K562 (cell line): ENCODE results near the gene MYMX. TPM values are rescaled to one million over a fixed set of nuclear protein-coding genes. Genes with fewer than 3 reads are reported as not detected.

Source experiments
- ARNT ChIP-seq, 2 experiments: fragments of 450-650 bp; IDR thresholded peaks; 2 replicates each; pipeline ENCODE4 v1.6.1; 2016; ENCODE audit warnings: mild to moderate bottlenecking in 1 of 2
- ELF4 ChIP-seq: fragments of 450-650 bp; formaldehyde crosslinking; IDR thresholded peaks from 2 replicates; pipeline ENCODE4 v1.4.0; 2022; ENCODE audit warnings: missing genetic modification characterization
- EWSR1 ChIP-seq: fragments of 450-650 bp; IDR thresholded peaks from 2 replicates; pipeline ENCODE4 v1.6.1; 2018; ENCODE audit warnings: borderline replicate concordance, mild to moderate bottlenecking, low read depth, moderate library complexity; ENCODE audit not compliant: partially characterized antibody
- KLF13 ChIP-seq: fragments of 450-650 bp; IDR thresholded peaks from 2 replicates; pipeline ENCODE4 v1.6.1; 2016; ENCODE audit warnings: missing genetic modification characterization, low read depth, mild to moderate bottlenecking, missing compliant biosample characterization, moderate library complexity, borderline replicate concordance
- PML ChIP-seq: IDR thresholded peaks from 2 replicates; pipeline ENCODE4 v1.6.1; 2012; ENCODE audit warnings: low read length, inconsistent platforms
- TGIF2 ChIP-seq: sonication (generic); formaldehyde crosslinking; IDR thresholded peaks from 2 replicates; pipeline ENCODE4 v1.8.1; 2022; ENCODE audit warnings: mild to moderate bottlenecking, missing genetic modification reagents, moderate library complexity
- ZNF124 ChIP-seq: sonication (generic); formaldehyde crosslinking; IDR thresholded peaks from 2 replicates; pipeline ENCODE4 v1.8.1; 2022; ENCODE audit warnings: missing genetic modification reagents
- ZNF253 ChIP-seq: fragments of 250-450 bp; sonication (Bioruptor Pico); conservative IDR thresholded peaks from 2 replicates; pipeline ENCODE4 v1.6.1; 2021; ENCODE audit warnings: mild to moderate bottlenecking
- ZNF644 ChIP-seq: fragments of 200-800 bp; sonication (Bioruptor generic); IDR thresholded peaks from 2 replicates; pipeline ENCODE4 v1.6.1; 2016; ENCODE audit warnings: low read depth, missing genetic modification characterization, missing compliant biosample characterization
- ZNF699 ChIP-seq: fragments of 250-450 bp; sonication (Bioruptor Pico); IDR thresholded peaks from 2 replicates; pipeline ENCODE4 v1.8.0; 2021; ENCODE audit warnings: mild to moderate bottlenecking, moderate library complexity; ENCODE audit not compliant: insufficient replicate concordance
- polyA plus RNA-seq, 8 experiments: library from polyadenylated mRNA; depleted of rRNA in 4 of 8; stranded (reverse) in 5 of 8; unstranded in 3 of 8; fragments of >200 nt; fragmentation: Nextera tagmentation in 2 of 8; fragmentation: Illumina TruSeq in 1 of 8; extraction: Ambion mirVana in 2 of 8; extraction: Trizol in 1 of 8; gene quantifications; 2 replicates each; pipeline versions ENCODE4 v1.2.1 to v1.2.3, GENCODE V29; 2011 to 2014; ENCODE audit warnings: inconsistent platforms in 1 of 8, missing spikeins in 1 of 8
- total RNA-seq, 7 experiments: library from RNA; depleted of rRNA in 6 of 7; stranded (reverse); fragments of >200 nt in 6 of 7; fragmentation: Illumina TruSeq in 2 of 7; extraction: Trizol in 2 of 7; gene quantifications; 2 replicates each; pipeline versions ENCODE4 v1.2.1 to v1.2.3, GENCODE V29; 2011 to 2021; ENCODE audit warnings: low replicate concordance in 1 of 7
- TF ChIP-seq, protein P1 (sequence below): fragments of 250-450 bp; sonication (Bioruptor Pico); IDR thresholded peaks from 2 replicates; pipeline ENCODE4 v1.4.0; 2020
- TF ChIP-seq, protein P2 (sequence below): fragments of 450-650 bp; IDR thresholded peaks from 2 replicates; pipeline ENCODE4 v1.6.1; 2016; ENCODE audit warnings: low read depth

The MYMX gene
- total and polyA plus RNA-seq, 9 of the 15 experiments (the other 6 are each of a cell fraction or from before 2014, with no cell fraction given), result 0.12 TPM; not detected in 8

DNA sequence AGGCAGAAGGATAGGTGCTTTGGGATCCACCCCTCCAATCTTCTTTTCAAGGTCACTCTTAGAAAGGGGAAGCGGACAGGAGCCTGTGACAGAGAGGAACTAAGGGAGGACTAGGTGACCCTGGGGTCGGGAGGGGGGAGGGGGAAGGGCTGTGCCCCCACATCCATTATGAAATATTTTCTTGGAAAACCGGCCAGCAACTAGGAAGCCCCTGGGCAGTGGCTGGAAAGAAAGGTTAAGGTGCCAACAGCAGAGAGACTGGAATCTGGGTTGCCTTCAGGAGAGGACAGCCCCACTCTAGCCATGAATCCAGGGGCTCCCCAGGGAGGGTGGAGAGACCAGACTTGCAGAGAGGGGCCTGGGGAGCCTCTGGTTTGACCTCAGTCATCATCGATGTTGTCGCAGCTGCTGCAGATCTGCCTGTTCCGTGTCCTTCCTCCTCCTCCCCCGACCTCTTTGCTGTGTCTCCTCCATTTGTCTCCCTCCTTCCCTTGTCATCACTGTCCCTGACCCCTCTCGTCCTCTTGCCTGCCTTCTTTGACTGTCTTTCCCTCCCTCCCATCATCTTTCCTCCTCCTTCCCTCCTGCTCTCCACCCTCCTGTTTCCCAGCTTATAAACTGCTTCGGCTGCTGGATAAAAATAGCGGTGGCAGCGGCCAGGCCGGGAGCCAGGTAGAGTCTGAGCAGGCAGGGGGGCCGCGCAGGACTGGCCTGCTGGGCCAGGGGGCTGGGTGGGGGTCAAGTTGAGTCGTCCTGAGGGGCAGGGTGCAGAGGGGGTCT is 9.8 kb downstream of the MYMX start (continued):
- TF ChIP-seq ZNF253 (CRISPR knock-in tag) (no peak), KLF13 (tag) (no peak), PML (no peak), ZNF124 (CRISPR knock-in tag) (no peak), ARNT (IDR thresholded peaks at IDR 0.05) (no peak), TGIF2 (CRISPR knock-in tag) (no peak), EWSR1 (no peak), ELF4 (CRISPR knock-in tag) (peak; percentile 73; the same call in 1 of the 2 replicates), ZNF699 (CRISPR knock-in tag) (no peak), ZNF644 (tag) (no peak)
- TF ChIP-seq, protein P1, sequence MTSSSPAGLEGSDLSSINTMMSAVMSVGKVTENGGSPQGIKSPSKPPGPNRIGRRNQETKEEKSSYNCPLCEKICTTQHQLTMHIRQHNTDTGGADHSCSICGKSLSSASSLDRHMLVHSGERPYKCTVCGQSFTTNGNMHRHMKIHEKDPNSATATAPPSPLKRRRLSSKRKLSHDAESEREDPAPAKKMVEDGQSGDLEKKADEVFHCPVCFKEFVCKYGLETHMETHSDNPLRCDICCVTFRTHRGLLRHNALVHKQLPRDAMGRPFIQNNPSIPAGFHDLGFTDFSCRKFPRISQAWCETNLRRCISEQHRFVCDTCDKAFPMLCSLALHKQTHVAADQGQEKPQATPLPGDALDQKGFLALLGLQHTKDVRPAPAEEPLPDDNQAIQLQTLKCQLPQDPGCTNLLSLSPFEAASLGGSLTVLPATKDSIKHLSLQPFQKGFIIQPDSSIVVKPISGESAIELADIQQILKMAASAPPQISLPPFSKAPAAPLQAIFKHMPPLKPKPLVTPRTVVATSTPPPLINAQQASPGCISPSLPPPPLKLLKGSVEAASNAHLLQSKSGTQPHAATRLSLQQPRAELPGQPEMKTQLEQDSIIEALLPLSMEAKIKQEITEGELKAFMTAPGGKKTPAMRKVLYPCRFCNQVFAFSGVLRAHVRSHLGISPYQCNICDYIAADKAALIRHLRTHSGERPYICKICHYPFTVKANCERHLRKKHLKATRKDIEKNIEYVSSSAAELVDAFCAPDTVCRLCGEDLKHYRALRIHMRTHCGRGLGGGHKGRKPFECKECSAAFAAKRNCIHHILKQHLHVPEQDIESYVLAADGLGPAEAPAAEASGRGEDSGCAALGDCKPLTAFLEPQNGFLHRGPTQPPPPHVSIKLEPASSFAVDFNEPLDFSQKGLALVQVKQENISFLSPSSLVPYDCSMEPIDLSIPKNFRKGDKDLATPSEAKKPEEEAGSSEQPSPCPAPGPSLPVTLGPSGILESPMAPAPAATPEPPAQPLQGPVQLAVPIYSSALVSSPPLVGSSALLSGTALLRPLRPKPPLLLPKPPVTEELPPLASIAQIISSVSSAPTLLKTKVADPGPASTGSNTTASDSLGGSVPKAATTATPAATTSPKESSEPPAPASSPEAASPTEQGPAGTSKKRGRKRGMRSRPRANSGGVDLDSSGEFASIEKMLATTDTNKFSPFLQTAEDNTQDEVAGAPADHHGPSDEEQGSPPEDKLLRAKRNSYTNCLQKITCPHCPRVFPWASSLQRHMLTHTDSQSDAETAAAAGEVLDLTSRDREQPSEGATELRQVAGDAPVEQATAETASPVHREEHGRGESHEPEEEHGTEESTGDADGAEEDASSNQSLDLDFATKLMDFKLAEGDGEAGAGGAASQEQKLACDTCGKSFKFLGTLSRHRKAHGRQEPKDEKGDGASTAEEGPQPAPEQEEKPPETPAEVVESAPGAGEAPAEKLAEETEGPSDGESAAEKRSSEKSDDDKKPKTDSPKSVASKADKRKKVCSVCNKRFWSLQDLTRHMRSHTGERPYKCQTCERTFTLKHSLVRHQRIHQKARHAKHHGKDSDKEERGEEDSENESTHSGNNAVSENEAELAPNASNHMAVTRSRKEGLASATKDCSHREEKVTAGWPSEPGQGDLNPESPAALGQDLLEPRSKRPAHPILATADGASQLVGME, result no peak
- TF ChIP-seq, protein P2, sequence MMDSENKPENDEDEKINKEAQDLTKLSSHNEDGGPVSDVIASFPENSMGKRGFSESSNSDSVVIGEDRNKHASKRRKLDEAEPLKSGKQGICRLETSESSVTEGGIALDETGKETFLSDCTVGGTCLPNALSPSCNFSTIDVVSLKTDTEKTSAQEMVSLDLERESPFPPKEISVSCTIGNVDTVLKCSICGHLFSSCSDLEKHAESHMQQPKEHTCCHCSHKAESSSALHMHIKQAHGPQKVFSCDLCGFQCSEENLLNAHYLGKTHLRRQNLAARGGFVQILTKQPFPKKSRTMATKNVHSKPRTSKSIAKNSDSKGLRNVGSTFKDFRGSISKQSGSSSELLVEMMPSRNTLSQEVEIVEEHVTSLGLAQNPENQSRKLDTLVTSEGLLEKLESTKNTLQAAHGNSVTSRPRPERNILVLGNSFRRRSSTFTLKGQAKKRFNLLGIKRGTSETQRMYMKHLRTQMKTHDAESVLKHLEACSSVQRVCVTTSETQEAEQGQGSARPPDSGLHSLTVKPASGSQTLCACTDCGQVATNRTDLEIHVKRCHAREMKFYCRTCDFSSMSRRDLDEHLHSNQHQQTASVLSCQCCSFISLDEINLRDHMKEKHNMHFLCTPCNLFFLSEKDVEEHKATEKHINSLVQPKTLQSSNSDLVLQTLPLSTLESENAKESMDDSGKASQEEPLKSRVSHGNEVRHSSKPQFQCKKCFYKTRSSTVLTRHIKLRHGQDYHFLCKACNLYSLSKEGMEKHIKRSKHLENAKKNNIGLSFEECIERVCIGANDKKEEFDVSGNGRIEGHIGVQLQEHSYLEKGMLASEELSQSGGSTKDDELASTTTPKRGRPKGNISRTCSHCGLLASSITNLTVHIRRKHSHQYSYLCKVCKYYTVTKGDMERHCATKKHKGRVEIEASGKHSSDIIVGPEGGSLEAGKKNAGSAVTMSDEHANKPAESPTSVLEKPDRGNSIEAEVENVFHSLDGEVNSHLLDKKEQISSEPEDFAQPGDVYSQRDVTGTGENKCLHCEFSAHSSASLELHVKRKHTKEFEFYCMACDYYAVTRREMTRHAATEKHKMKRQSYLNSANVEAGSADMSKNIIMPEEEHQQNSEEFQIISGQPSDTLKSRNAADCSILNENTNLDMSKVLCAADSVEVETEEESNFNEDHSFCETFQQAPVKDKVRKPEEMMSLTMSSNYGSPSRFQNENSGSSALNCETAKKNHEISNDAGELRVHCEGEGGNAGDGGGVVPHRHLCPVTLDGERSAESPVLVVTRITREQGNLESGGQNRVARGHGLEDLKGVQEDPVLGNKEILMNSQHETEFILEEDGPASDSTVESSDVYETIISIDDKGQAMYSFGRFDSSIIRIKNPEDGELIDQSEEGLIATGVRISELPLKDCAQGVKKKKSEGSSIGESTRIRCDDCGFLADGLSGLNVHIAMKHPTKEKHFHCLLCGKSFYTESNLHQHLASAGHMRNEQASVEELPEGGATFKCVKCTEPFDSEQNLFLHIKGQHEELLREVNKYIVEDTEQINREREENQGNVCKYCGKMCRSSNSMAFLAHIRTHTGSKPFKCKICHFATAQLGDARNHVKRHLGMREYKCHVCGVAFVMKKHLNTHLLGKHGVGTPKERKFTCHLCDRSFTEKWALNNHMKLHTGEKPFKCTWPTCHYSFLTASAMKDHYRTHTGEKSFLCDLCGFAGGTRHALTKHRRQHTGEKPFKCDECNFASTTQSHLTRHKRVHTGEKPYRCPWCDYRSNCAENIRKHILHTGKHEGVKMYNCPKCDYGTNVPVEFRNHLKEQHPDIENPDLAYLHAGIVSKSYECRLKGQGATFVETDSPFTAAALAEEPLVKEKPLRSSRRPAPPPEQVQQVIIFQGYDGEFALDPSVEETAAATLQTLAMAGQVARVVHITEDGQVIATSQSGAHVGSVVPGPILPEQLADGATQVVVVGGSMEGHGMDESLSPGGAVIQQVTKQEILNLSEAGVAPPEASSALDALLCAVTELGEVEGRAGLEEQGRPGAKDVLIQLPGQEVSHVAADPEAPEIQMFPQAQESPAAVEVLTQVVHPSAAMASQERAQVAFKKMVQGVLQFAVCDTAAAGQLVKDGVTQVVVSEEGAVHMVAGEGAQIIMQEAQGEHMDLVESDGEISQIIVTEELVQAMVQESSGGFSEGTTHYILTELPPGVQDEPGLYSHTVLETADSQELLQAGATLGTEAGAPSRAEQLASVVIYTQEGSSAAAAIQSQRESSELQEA, result no peak
